ENCODE results near the gene NPIPB4.
"Not testable (repeated sequence)": the region's sequence is repeated elsewhere in the genome, so short reads cannot be mapped to it uniquely, and the experiment has no call there.

Gene NPIPB4

GRCh38 chr16:21823258-21823657 lies 34.3 kb downstream of the NPIPB4 start:
- not testable (repeated sequence) for H3K79me2 ChIP-seq (ENCODE audit: insufficient read depth, low read depth); H3K9ac ChIP-seq; H3K27ac ChIP-seq; H3K4me1 ChIP-seq (ENCODE audit: low read depth, poor library complexity, severe bottlenecking); H3K4me3 ChIP-seq (IDR thresholded peaks at IDR 0.05; ENCODE audit: insufficient read depth, low read depth, low read length); H3K4me2 ChIP-seq; H4K20me1 ChIP-seq (ENCODE audit: insufficient read depth); H2AFZ ChIP-seq (ENCODE audit: low read depth); H3K27me3 ChIP-seq (ENCODE audit: insufficient read depth, low read depth); H3K36me3 ChIP-seq (ENCODE audit: insufficient read depth)

- H3K36me3 ChIP-seq (ENCODE audit: insufficient read depth); H4K20me1 ChIP-seq (ENCODE audit: insufficient read depth); H3K27me3 ChIP-seq (ENCODE audit: insufficient read depth, low read depth); H3K4me3 ChIP-seq (IDR thresholded peaks at IDR 0.05; ENCODE audit: insufficient read depth, low read depth, low read length); H3K79me2 ChIP-seq (ENCODE audit: insufficient read depth, low read depth); H3K4me1 ChIP-seq (ENCODE audit: low read depth, poor library complexity, severe bottlenecking): not testable (repeated sequence)
- peak overlapping the region; percentile 53 for H3K4me2 ChIP-seq
- peak overlapping the region; percentile 66; the same call in 1 of the 2 replicates for H3K9ac ChIP-seq
- H3K27ac ChIP-seq = 0 out of 2 replicates have a peak overlapping the region, but pooled peaks have one; percentile 61
- H2AFZ ChIP-seq (ENCODE audit: low read depth) = peak overlapping the region; percentile 78
These were observed 36.6 kb downstream of the NPIPB4 start for GRCh38 chr16:21820908-21821465.

- H3K4me3 ChIP-seq (IDR thresholded peaks at IDR 0.05; ENCODE audit: insufficient read depth, low read depth, low read length); H3K36me3 ChIP-seq (ENCODE audit: insufficient read depth); H4K20me1 ChIP-seq (ENCODE audit: insufficient read depth); H3K4me1 ChIP-seq (ENCODE audit: low read depth, poor library complexity, severe bottlenecking); H3K27me3 ChIP-seq (ENCODE audit: insufficient read depth, low read depth); H3K79me2 ChIP-seq (ENCODE audit: insufficient read depth, low read depth): not testable (repeated sequence)
- peak overlapping the region; percentile 78 for H2AFZ ChIP-seq (ENCODE audit: low read depth)
- H3K4me2 ChIP-seq = peak overlapping the region; percentile 53
- H3K27ac ChIP-seq = peak overlapping the region; percentile 61
- H3K9ac ChIP-seq = peak overlapping the region; percentile 66
These were observed 37.3 kb downstream of the NPIPB4 start for GRCh38 chr16:21820028-21820907.

- H3K4me2 ChIP-seq = peak overlapping the region; percentile 26
- H3K27me3 ChIP-seq (ENCODE audit: insufficient read depth, low read depth); H3K36me3 ChIP-seq (ENCODE audit: insufficient read depth); H3K27ac ChIP-seq; H4K20me1 ChIP-seq (ENCODE audit: insufficient read depth); H3K79me2 ChIP-seq (ENCODE audit: insufficient read depth, low read depth); H3K9ac ChIP-seq; H2AFZ ChIP-seq (ENCODE audit: low read depth); H3K4me1 ChIP-seq (ENCODE audit: low read depth, poor library complexity, severe bottlenecking); H3K4me3 ChIP-seq (IDR thresholded peaks at IDR 0.05; ENCODE audit: insufficient read depth, low read depth, low read length): not testable (repeated sequence)
These were observed 37.9 kb downstream of the NPIPB4 start for GRCh38 chr16:21819617-21820016.

- H4K20me1 ChIP-seq (ENCODE audit: insufficient read depth); H3K27ac ChIP-seq; H3K4me2 ChIP-seq; H2AFZ ChIP-seq (ENCODE audit: low read depth); H3K27me3 ChIP-seq (ENCODE audit: insufficient read depth, low read depth); H3K4me1 ChIP-seq (ENCODE audit: low read depth, poor library complexity, severe bottlenecking); H3K79me2 ChIP-seq (ENCODE audit: insufficient read depth, low read depth); H3K4me3 ChIP-seq (IDR thresholded peaks at IDR 0.05; ENCODE audit: insufficient read depth, low read depth, low read length); H3K9ac ChIP-seq; H3K36me3 ChIP-seq (ENCODE audit: insufficient read depth): not testable (repeated sequence)
These were observed 40.5 kb downstream of the NPIPB4 start for GRCh38 chr16:21817012-21817411.

GRCh38 chr16:21815694-21816093 lies 41.9 kb downstream of the NPIPB4 start:
- not testable (repeated sequence) for H3K36me3 ChIP-seq (ENCODE audit: insufficient read depth); H3K4me1 ChIP-seq (ENCODE audit: low read depth, poor library complexity, severe bottlenecking); H3K4me2 ChIP-seq; H4K20me1 ChIP-seq (ENCODE audit: insufficient read depth); H3K27ac ChIP-seq; H3K9ac ChIP-seq; H3K27me3 ChIP-seq (ENCODE audit: insufficient read depth, low read depth); H2AFZ ChIP-seq (ENCODE audit: low read depth); H3K79me2 ChIP-seq (ENCODE audit: insufficient read depth, low read depth); H3K4me3 ChIP-seq (IDR thresholded peaks at IDR 0.05; ENCODE audit: insufficient read depth, low read depth, low read length)

GRCh38 chr16:21802375-21802663 lies 55.2 kb downstream of the NPIPB4 start:
- Histone ChIP-seq H3K4me1 (ENCODE audit: low read depth, poor library complexity, severe bottlenecking) (peaks cover 10% of the 10 kb centered on the region), H2AFZ (ENCODE audit: low read depth) (peak overlapping the region; percentile 39; the same call in 1 of the 2 replicates), H3K27ac (peak overlapping the region; percentile 38; the same call in 1 of the 2 replicates), H3K4me2 (peak overlapping the region; percentile 59; the same call in 1 of the 2 replicates)
- not testable (repeated sequence) for H3K27me3 ChIP-seq (ENCODE audit: insufficient read depth, low read depth); H3K36me3 ChIP-seq (ENCODE audit: insufficient read depth); H3K9ac ChIP-seq; H3K4me3 ChIP-seq (IDR thresholded peaks at IDR 0.05; ENCODE audit: insufficient read depth, low read depth, low read length); H3K79me2 ChIP-seq (ENCODE audit: insufficient read depth, low read depth); H4K20me1 ChIP-seq (ENCODE audit: insufficient read depth)

Data from KMS-11 (cell line).